Measurements from ENCODE around the gene ATP6V0B. TPM values are rescaled to one million over a fixed set of nuclear protein-coding genes. Genes with fewer than 3 reads are reported as not detected.

The ATP6V0B gene
- total and polyA plus RNA-seq, 2 of the 13 experiments (the other 11 are each of a cell fraction or from before 2014, with no cell fraction given): 157 to 161 TPM

GRCh38 chr1:43974443-43975248 lies at the start of gene ATP6V0B (continued):
- TF ChIP-seq ZHX1 (CRISPR knock-in tag; IDR thresholded peaks at IDR 0.05; ENCODE audit: low read depth) (peak; percentile 76), ZNF792 (CRISPR knock-in tag; IDR thresholded peaks at IDR 0.05) (peak; percentile 21; the same call in 1 of the 2 replicates), ZBTB43 (CRISPR knock-in tag; conservative IDR thresholded peaks at IDR 0.05) (0 out of 2 replicates have a peak, but pooled peaks have one; percentile 26), TOE1 (CRISPR knock-in tag; IDR thresholded peaks at IDR 0.05) (no peak), CBX2 (IDR thresholded peaks at IDR 0.05; ENCODE audit: low read depth, low read length) (no peak), CBX2 (CRISPR knock-in tag; IDR thresholded peaks at IDR 0.05; ENCODE audit: low read depth) (no peak), GMEB1 (CRISPR knock-in tag; IDR thresholded peaks at IDR 0.05; ENCODE audit: borderline replicate concordance) (peak; percentile 100), POLR2A (IDR thresholded peaks at IDR 0.05; ENCODE audit: insufficient read depth in 1 of 2, low read depth in 2 of 2, low read length in 2 of 2) (peak in 1 of 2 experiments; percentile 71; a peak in 2 of 4 replicates), MTF2 (CRISPR knock-in tag; IDR thresholded peaks at IDR 0.05; ENCODE audit: borderline replicate concordance) (no peak), CREB1 (IDR thresholded peaks at IDR 0.05) (peak; percentile 92), CREB1 (CRISPR knock-in tag; IDR thresholded peaks at IDR 0.05) (peak; percentile 92), ZNF644 (CRISPR knock-in tag; IDR thresholded peaks at IDR 0.05; ENCODE audit: low read depth) (no peak), ZNF205 (CRISPR knock-in tag; IDR thresholded peaks at IDR 0.05) (peak; percentile 100), ZSCAN22 (CRISPR knock-in tag; IDR thresholded peaks at IDR 0.05) (no peak), ZNF143 (CRISPR knock-in tag; IDR thresholded peaks at IDR 0.05) (peak; percentile 97), FOXP1 (IDR thresholded peaks at IDR 0.05) (no peak), FOXP1 (CRISPR knock-in tag; IDR thresholded peaks at IDR 0.05) (no peak), FOXP4 (CRISPR knock-in tag; IDR thresholded peaks at IDR 0.05) (0 out of 2 replicates have a peak, but pooled peaks have one; percentile 23), NR2F2 (IDR thresholded peaks at IDR 0.05; ENCODE audit: borderline replicate concordance, low read depth) (no peak), SYNCRIP (IDR thresholded peaks at IDR 0.05; ENCODE audit: insufficient read depth, low read depth, low read length) (no peak), DRAP1 (CRISPR knock-in tag; IDR thresholded peaks at IDR 0.05) (peak; percentile 62; the same call in 1 of the 2 replicates), ZBTB38 (CRISPR knock-in tag; IDR thresholded peaks at IDR 0.05) (peak; percentile 66; the same call in 1 of the 2 replicates), FOXA1 (IDR thresholded peaks at IDR 0.05) (no peak), FOXA1 (CRISPR knock-in tag; IDR thresholded peaks at IDR 0.05) (0 out of 2 replicates have a peak, but pooled peaks have one; percentile 8)

Data from HepG2 (cell line).